Panc1 (cell line): ENCODE results near the gene NR3C1. TPM values are rescaled to one million over a fixed set of nuclear protein-coding genes. Genes with fewer than 3 reads are reported as not detected.
A peak's percentile ranks its signal among the peaks of the same experiment; 100 is the strongest.

ENCODE experiments used
- ATAC-seq: fragments of 200-7000 bp; cut with Tn5 transposase; 2 replicates; pipeline ENCODE4 v1.9.1; 2020; ENCODE audit warnings: mild to moderate bottlenecking, moderate library complexity
- BruUV-seq: library from RNA; stranded (reverse); fragments of 400-500 nt; replicated peaks from 2 replicates; lab custom pipeline; 2021; lab: Mats Ljungman, UMichigan
- CTCF ChIA-PET: fragments of 300-600 bp; sonication (Branson Sonifier 250); formaldehyde crosslinking; loops from one replicate; lab custom pipeline; 2022; ENCODE audit warnings: antibody characterized with exemption; lab: Charles Lee
- POLR2A ChIA-PET: fragments of 300-600 bp; sonication (Branson Sonifier 250); formaldehyde crosslinking; loops from one replicate; lab custom pipeline; 2022; ENCODE audit warnings: antibody characterized with exemption; lab: Charles Lee
- DNase-seq: peaks from one replicate; pipeline ENCODE4 v3.0.0-alpha.2; 2010; ENCODE audit warnings: low read depth, low spot score
- H3K27ac ChIP-seq: 2 replicates; pipeline ENCODE4 v1.5.1; 2011; ENCODE audit warnings: mild to moderate bottlenecking, low read length, inconsistent platforms
- H3K27me3 ChIP-seq: fragments of 200-500 bp; sonication (Bioruptor generic); 2 replicates; pipeline ENCODE4 v1.6.0; 2014; ENCODE audit warnings: low read length, inconsistent platforms; ENCODE audit not compliant: control insufficient read depth, insufficient read depth
- H3K36me3 ChIP-seq: fragments of 200-500 bp; sonication (Bioruptor generic); 2 replicates; pipeline ENCODE4 v1.5.1; 2014; ENCODE audit warnings: inconsistent platforms, mild to moderate bottlenecking, low read length, moderate library complexity; ENCODE audit not compliant: control insufficient read depth, insufficient read depth
- H3K4me1 ChIP-seq: 2 replicates; pipeline ENCODE4 v1.5.1; 2011; ENCODE audit warnings: inconsistent platforms, mild to moderate bottlenecking, low read length, moderate library complexity; ENCODE audit not compliant: control insufficient read depth, insufficient read depth
- H3K4me3 ChIP-seq, 2 experiments: 2 replicates each; pipeline ENCODE4 v1.5.1; 2011 to 2012; ENCODE audit warnings: low read depth in 2 of 2, low read length in 2 of 2, mild to moderate bottlenecking in 2 of 2, inconsistent platforms in 1 of 2, moderate library complexity in 1 of 2
- H3K9me3 ChIP-seq: fragments of 200-500 bp; sonication (Bioruptor generic); 2 replicates; pipeline ENCODE4 v1.5.1; 2014; ENCODE audit warnings: low read depth, mild to moderate bottlenecking, inconsistent platforms, low read length, moderate library complexity; ENCODE audit not compliant: control insufficient read depth, insufficient read depth
- POLR2AphosphoS5 ChIP-seq: IDR thresholded peaks from 2 replicates; pipeline ENCODE4 v1.6.1; 2012; ENCODE audit warnings: mild to moderate bottlenecking, low read depth, low read length, moderate library complexity
- SIN3A ChIP-seq: IDR thresholded peaks from 2 replicates; pipeline ENCODE4 v1.6.1; 2012; ENCODE audit warnings: low read depth, mild to moderate bottlenecking, low read length, moderate library complexity, borderline replicate concordance; ENCODE audit not compliant: insufficient read depth
- TCF7L2 ChIP-seq: IDR thresholded peaks from 2 replicates; pipeline ENCODE4 v1.6.1; 2011; ENCODE audit warnings: mild to moderate bottlenecking, low read depth, low read length, inconsistent platforms
- in situ Hi-C: cut with HindIII; loops from 2 replicates; pipeline ENCODE4 v1.10.0; 2016; ENCODE audit warnings: low sequenced_read_pairs, low pct_unique_long_range_greater_than_20kb
- intact Hi-C: fragments of 100-400 bp; cut with micrococcal nuclease; formaldehyde crosslinking; loops from one replicate; pipeline ENCODE4 v1.10.0; 2022; ENCODE audit not compliant: unreplicated experiment
- total RNA-seq: library from RNA; stranded (reverse); gene quantifications from one replicate; pipeline ENCODE4 v1.2.1, GENCODE V29; 2021; ENCODE audit not compliant: unreplicated experiment
- TF ChIP-seq, protein P1 (sequence below), 2 experiments: IDR thresholded peaks; 2 replicates each; pipeline ENCODE4 v1.6.1; 2011 to 2012; ENCODE audit warnings: low read depth in 2 of 2, control low read depth in 1 of 2, low read length in 1 of 2, mild to moderate bottlenecking in 1 of 2, moderate library complexity in 1 of 2; ENCODE audit not compliant: insufficient read depth in 1 of 2
- TF ChIP-seq, protein P2 (sequence below): fragments of 450-650 bp; IDR thresholded peaks from 2 replicates; pipeline ENCODE4 v1.5.1; 2017; ENCODE audit warnings: mild to moderate bottlenecking

Gene NR3C1
- total RNA-seq, 1 experiment from 2014 or later, result 52.6 TPM

DNA sequence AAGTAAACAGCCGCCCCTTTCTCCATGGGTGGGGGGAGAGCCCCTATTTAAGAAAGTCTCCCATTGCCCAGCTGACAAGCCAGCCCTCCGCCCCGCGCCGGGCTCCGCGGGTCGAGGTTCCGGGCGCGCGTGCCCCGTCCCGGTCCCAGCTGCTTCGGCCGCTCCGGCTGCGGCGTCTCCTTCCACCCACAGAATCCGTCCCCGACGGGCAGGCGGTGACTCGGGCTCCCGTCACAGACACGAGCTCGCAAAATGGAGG lies 223 bp downstream of the NR3C1 start:
- POLR2A ChIA-PET, result interaction anchor here (0.6 kb wide), 1 partner anchor 15 kb away, joined by 10 read pairs; no protein-coding TSS in a partner anchor
- DNase-seq, result no peak
- in situ Hi-C loops, result no loop called here
- peak; percentile 29 for ATAC-seq
- H3K36me3 ChIP-seq, result peaks cover 8% of the 10 kb centered on the region
- intact Hi-C loops, result no loop called here
- H3K27ac ChIP-seq, result peak overlapping the region; percentile 89
- no peaks in the 10 kb centered on the region; the same call in 1 of the 2 replicates for H3K9me3 ChIP-seq
- 0 out of 2 replicates have a peak, but pooled peaks have one; percentile 49 for TF ChIP-seq POLR2AphosphoS5
- TF ChIP-seq TCF7L2, result no peak
- no peak for TF ChIP-seq SIN3A
- TF ChIP-seq, protein P1, sequence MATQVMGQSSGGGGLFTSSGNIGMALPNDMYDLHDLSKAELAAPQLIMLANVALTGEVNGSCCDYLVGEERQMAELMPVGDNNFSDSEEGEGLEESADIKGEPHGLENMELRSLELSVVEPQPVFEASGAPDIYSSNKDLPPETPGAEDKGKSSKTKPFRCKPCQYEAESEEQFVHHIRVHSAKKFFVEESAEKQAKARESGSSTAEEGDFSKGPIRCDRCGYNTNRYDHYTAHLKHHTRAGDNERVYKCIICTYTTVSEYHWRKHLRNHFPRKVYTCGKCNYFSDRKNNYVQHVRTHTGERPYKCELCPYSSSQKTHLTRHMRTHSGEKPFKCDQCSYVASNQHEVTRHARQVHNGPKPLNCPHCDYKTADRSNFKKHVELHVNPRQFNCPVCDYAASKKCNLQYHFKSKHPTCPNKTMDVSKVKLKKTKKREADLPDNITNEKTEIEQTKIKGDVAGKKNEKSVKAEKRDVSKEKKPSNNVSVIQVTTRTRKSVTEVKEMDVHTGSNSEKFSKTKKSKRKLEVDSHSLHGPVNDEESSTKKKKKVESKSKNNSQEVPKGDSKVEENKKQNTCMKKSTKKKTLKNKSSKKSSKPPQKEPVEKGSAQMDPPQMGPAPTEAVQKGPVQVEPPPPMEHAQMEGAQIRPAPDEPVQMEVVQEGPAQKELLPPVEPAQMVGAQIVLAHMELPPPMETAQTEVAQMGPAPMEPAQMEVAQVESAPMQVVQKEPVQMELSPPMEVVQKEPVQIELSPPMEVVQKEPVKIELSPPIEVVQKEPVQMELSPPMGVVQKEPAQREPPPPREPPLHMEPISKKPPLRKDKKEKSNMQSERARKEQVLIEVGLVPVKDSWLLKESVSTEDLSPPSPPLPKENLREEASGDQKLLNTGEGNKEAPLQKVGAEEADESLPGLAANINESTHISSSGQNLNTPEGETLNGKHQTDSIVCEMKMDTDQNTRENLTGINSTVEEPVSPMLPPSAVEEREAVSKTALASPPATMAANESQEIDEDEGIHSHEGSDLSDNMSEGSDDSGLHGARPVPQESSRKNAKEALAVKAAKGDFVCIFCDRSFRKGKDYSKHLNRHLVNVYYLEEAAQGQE (IDR thresholded peaks at IDR 0.05; ENCODE audit: insufficient read depth in 1 of 2, low read depth in 2 of 2, low read length in 1 of 2), result no peak
- TF ChIP-seq, protein P2, sequence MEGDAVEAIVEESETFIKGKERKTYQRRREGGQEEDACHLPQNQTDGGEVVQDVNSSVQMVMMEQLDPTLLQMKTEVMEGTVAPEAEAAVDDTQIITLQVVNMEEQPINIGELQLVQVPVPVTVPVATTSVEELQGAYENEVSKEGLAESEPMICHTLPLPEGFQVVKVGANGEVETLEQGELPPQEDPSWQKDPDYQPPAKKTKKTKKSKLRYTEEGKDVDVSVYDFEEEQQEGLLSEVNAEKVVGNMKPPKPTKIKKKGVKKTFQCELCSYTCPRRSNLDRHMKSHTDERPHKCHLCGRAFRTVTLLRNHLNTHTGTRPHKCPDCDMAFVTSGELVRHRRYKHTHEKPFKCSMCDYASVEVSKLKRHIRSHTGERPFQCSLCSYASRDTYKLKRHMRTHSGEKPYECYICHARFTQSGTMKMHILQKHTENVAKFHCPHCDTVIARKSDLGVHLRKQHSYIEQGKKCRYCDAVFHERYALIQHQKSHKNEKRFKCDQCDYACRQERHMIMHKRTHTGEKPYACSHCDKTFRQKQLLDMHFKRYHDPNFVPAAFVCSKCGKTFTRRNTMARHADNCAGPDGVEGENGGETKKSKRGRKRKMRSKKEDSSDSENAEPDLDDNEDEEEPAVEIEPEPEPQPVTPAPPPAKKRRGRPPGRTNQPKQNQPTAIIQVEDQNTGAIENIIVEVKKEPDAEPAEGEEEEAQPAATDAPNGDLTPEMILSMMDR, result no peak
- BruUV-seq, result no TSS peak
- H3K27me3 ChIP-seq, result no peaks in the 10 kb centered on the region; the same call in 1 of the 2 replicates
- peak overlapping the region; percentile 91 for H3K4me3 ChIP-seq
- H3K4me1 ChIP-seq, result peaks cover 24% of the 10 kb centered on the region
- CTCF ChIA-PET, result interaction anchor here (0.8 kb wide), 1 partner anchor 211 kb away, joined by 5 read pairs; no protein-coding TSS in a partner anchor

- in situ Hi-C loops (no loop called here), intact Hi-C loops (no loop called here)
- no TSS peak for BruUV-seq
- Histone ChIP-seq H3K4me3 (peak overlapping the region; percentile 91), H3K36me3 (peaks cover 8% of the 10 kb centered on the region), H3K27me3 (no peaks in the 10 kb centered on the region; the same call in 1 of the 2 replicates), H3K4me1 (peaks cover 24% of the 10 kb centered on the region), H3K27ac (peak overlapping the region; percentile 89), H3K9me3 (no peaks in the 10 kb centered on the region; the same call in 1 of the 2 replicates)
- TF ChIP-seq SIN3A, result peak; percentile 80; the same call in 1 of the 2 replicates
- TF ChIP-seq, protein P2, result no peak
- POLR2A ChIA-PET, result interaction anchor here (0.6 kb wide), 1 partner anchor 15 kb away, joined by 10 read pairs; no protein-coding TSS in a partner anchor
- DNase-seq, result no peak
- CTCF ChIA-PET, result no interaction called here
- ATAC-seq, result 0 out of 2 replicates have a peak, but pooled peaks have one; percentile 13
Measured at GRCh38 chr5:143402553-143403333, 743 bp downstream of the NR3C1 start.
